AG04450 (cell line): ENCODE measurements around the gene C1orf174. TPM values are rescaled to one million over a fixed set of nuclear protein-coding genes. Genes with fewer than 3 reads are reported as not detected.
A peak's percentile ranks its signal among the peaks of the same experiment; 100 is the strongest.

Experiments
- CTCF ChIA-PET: fragments of 300-600, 350-600 bp; formaldehyde crosslinking; extraction: SDS; loops from one replicate; lab custom pipeline; 2022; ENCODE audit warnings: antibody characterized with exemption, inconsistent platforms; lab: Charles Lee
- POLR2A ChIA-PET: fragments of 350-600 bp; formaldehyde crosslinking; extraction: SDS; loops from one replicate; lab custom pipeline; 2021; ENCODE audit warnings: antibody characterized with exemption, inconsistent platforms; lab: Yijun Ruan, JAX
- DNase-seq: peaks from one replicate; pipeline ENCODE4 v3.0.0-alpha.2; 2011; ENCODE audit warnings: low read depth, low spot score
- H3K27ac ChIP-seq: one replicate; pipeline ENCODE4 v1.5.1; 2012; ENCODE audit warnings: low read depth, low read length, control low read depth
- H3K27me3 ChIP-seq: one replicate; pipeline ENCODE4 v1.6.0; 2012; ENCODE audit warnings: low read length; ENCODE audit not compliant: control insufficient read depth, insufficient read depth
- H3K4me3 ChIP-seq: 2 replicates; pipeline ENCODE4 v1.5.1; 2011; ENCODE audit warnings: mild to moderate bottlenecking, low read depth, low read length, control low read depth
- H3K9me3 ChIP-seq: 2 replicates; pipeline ENCODE4 v1.5.1; 2012; ENCODE audit warnings: low read length; ENCODE audit not compliant: control insufficient read depth, insufficient read depth
- polyA plus RNA-seq: library from polyadenylated mRNA; depleted of rRNA; stranded (reverse); fragments of >200 nt; gene quantifications from 2 replicates; pipeline ENCODE4 v1.2.3, GENCODE V29; 2011
- TF ChIP-seq, protein P1 (sequence below): IDR thresholded peaks from 2 replicates; pipeline ENCODE4 v1.5.1; 2011; ENCODE audit warnings: low read depth, low read length, control low read depth, inconsistent platforms

C1orf174 gene
- polyA plus RNA-seq, 1 experiment = 20.7 TPM

DNA sequence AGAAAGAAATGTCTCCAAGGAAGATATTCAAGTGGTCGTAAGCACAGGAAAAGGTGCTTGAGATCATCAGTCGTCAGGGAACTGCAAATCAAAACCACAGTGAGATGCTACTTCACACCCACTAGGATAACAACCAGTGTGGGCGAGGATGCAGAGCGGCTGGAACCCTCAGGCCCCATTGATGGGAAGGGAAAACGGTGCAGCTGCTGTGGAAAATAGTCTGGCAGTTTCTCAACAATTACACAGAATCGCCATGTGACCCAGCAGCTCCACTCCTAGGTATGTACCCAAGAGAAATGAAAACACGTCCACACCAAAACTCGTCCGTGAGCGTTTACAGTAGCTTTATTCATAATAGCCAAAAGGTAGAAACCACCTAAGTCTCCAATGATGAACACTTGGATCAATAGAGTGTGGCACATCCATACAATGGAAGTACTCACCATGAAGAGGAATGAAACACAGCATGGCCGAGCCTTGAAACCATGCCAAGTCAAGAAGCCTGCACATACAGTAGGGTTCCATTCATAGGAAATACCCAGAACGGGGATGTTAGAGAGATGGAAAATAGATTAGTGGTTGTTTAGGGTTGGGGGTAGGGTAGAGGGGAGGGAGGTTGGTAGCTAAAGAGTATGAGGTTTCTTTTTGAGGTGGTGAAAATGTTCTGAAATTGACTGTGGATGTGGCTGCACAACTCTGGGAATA, 36.7 kb downstream of the C1orf174 start:
- H3K27me3 ChIP-seq = no peaks in the 10 kb centered on the region
- no peak overlapping the region for H3K4me3 ChIP-seq
- DNase-seq = no peak
- CTCF ChIA-PET = no interaction called here
- no peak overlapping the region for H3K27ac ChIP-seq
- TF ChIP-seq, protein P1, sequence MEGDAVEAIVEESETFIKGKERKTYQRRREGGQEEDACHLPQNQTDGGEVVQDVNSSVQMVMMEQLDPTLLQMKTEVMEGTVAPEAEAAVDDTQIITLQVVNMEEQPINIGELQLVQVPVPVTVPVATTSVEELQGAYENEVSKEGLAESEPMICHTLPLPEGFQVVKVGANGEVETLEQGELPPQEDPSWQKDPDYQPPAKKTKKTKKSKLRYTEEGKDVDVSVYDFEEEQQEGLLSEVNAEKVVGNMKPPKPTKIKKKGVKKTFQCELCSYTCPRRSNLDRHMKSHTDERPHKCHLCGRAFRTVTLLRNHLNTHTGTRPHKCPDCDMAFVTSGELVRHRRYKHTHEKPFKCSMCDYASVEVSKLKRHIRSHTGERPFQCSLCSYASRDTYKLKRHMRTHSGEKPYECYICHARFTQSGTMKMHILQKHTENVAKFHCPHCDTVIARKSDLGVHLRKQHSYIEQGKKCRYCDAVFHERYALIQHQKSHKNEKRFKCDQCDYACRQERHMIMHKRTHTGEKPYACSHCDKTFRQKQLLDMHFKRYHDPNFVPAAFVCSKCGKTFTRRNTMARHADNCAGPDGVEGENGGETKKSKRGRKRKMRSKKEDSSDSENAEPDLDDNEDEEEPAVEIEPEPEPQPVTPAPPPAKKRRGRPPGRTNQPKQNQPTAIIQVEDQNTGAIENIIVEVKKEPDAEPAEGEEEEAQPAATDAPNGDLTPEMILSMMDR = no peak
- POLR2A ChIA-PET = no interaction called here
- peaks cover 5% of the 10 kb centered on the region for H3K9me3 ChIP-seq

- CTCF ChIA-PET = interaction anchor here (0.9 kb wide), 1 partner anchor 14 kb away, joined by 3 read pairs; no protein-coding TSS in a partner anchor
- POLR2A ChIA-PET = interaction anchor here (1.0 kb wide), 2 partner anchors 9 to 42 kb away, joined by 3 to 4 read pairs; partner anchors contain the start of gene C1orf174
Measured at GRCh38 chr1:3858231-3858981, 41.7 kb downstream of the C1orf174 start.

DNA sequence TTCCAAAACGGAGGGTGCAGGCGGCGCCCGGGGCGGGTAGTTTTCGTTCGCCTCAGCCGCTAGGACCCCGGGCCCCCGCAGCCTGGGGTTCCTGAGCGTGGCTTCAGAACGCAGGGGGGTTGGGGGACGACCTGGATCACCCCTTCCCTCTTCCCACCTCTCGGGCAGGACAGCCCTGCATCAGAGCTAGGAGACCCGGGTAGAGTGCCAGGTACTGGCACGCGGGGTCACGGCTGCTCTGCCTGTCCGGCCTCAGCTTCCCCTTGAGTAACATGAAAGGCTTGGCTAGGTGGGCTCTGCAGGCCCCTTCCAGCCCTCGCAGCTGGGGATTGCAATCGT, 42.3 kb downstream of the C1orf174 start:
- DNase-seq = no peak
- Histone ChIP-seq H3K9me3 (no peaks in the 10 kb centered on the region; the same call in 1 of the 2 replicates), H3K27me3 (no peaks in the 10 kb centered on the region), H3K4me3 (peak overlapping the region; percentile 98), H3K27ac (no peak overlapping the region)
- POLR2A ChIA-PET = interaction anchor here (1.0 kb wide), 1 partner anchor 10 kb away, joined by 3 read pairs; no protein-coding TSS in a partner anchor
- TF ChIP-seq, protein P1 = no peak
- CTCF ChIA-PET = no interaction called here

More at GRCh38 chr1:3858231-3858981, 41.7 kb downstream of the C1orf174 start:
- TF ChIP-seq, protein P1 = peak; percentile 25; the same call in 1 of the 2 replicates
- no peak overlapping the region for H3K27ac ChIP-seq
- no peak for DNase-seq
- no peaks in the 10 kb centered on the region; the same call in 1 of the 2 replicates for H3K9me3 ChIP-seq
- peak overlapping the region; percentile 98 for H3K4me3 ChIP-seq
- no peaks in the 10 kb centered on the region for H3K27me3 ChIP-seq

DNA sequence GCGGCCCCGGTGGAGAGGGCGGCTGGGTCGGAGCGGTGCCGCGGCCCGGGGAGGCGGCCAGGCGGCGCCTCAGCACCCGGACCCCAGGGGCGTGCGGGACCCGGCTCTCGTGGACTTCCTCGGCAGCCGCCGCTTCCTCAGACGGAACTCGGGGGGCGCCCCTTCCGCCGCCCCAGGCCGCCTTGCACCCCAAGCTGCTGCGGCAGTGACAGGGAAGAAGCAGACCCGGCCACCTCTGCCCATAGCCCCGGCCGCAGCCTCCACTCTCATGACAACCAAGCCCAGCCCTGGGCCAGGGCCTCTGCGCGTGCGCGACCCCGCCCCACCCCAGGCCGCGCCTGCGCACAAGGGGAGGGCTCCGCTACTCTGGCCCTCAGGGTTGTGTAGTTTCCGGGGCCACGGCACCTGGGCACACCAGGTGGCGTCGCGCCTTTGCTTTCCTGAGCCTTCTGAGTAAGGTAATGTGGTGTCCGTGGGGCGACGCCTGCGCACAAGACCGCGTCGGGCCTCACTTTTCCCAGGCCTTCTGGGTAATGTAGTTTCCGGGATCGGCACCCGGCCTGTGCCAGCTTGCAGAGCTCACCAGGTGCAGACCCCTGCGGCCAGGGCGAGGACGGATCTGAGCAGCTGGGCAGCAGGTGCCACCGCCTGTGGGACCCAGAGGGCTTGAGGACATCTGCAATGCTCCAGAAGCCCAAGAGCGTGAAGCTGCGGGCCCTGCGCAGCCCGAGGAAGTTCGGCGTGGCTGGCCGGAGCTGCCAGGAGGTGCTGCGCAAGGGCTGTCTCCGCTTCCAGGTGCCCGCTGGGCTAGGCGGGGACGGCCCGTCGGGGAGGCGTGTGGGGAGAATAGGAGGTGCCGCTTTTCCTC, 42.9 kb downstream of the C1orf174 start, which contains the start of the genes CEP104 and DFFB:
CEP104 (minus strand) TSS at position 289 of the 868 bp plus-strand sequence. CDS start 4,804 bp downstream, outside the sequence.
DFFB (plus strand) TSS at position 554 of the 868 bp plus-strand sequence; CDS start at position 682, 128 bp downstream.
- no peaks in the 10 kb centered on the region for H3K27me3 ChIP-seq
- no peaks in the 10 kb centered on the region; the same call in 1 of the 2 replicates for H3K9me3 ChIP-seq
- peak within 1 kb of the TSS; percentile 98 for H3K4me3 ChIP-seq
- CTCF ChIA-PET = no interaction called here
- POLR2A ChIA-PET = interaction anchor here (1.0 kb wide), 1 partner anchor 10 kb away, joined by 3 read pairs; no protein-coding TSS in a partner anchor
- TF ChIP-seq, protein P1 = no peak
- DNase-seq = peak; percentile 33
- H3K27ac ChIP-seq = no peak within 1 kb of the TSS
